H1 (cell line): ENCODE data around the gene MMP11. TPM values are rescaled to one million over a fixed set of nuclear protein-coding genes. Genes with fewer than 3 reads are reported as not detected.

Source experiments
- CHD1 ChIP-seq: IDR thresholded peaks from 2 replicates; pipeline ENCODE4 v1.6.1; 2012; ENCODE audit warnings: low read depth, low read length, improper control_type of control experiment
- SUZ12 ChIP-seq: fragments of 200-600 bp; sonication (generic); IDR thresholded peaks from 2 replicates; pipeline ENCODE4 v1.6.1; 2012; ENCODE audit warnings: mild to moderate bottlenecking, inconsistent platforms, low read length, moderate library complexity, mixed read lengths
- TAF1 ChIP-seq: IDR thresholded peaks from 2 replicates; pipeline ENCODE4 v1.6.1; 2011; ENCODE audit warnings: mild to moderate bottlenecking, low read depth, low read length
- polyA plus RNA-seq, 7 experiments: library from polyadenylated mRNA; depleted of rRNA in 3 of 7; stranded (reverse) in 5 of 7; unstranded in 2 of 7; fragments of >200 nt in 5 of 7; fragments of 200-250 nt in 2 of 7; gene quantifications; 1 replicate in 5 of 7; 2 replicates in 1 of 7; 4 replicates in 1 of 7; pipeline versions ENCODE4 v1.2.1 to v1.2.3, GENCODE V29; 2011 to 2013; ENCODE audit warnings: missing spikeins in 2 of 7, mixed read lengths in 2 of 7
- total RNA-seq: library from RNA; stranded (reverse); fragmentation: NEBNext Ultra II Directional; extraction: Animal tissue kit (Norgen Biotek cat#: 25700); gene quantifications from 2 replicates; pipeline ENCODE4 v1.2.1, GENCODE V29; 2021

The MMP11 gene
- total and polyA plus RNA-seq, 2 of the 8 experiments (the other 6 are each of a cell fraction or from before 2014, with no cell fraction given), result 10.2 to 18.3 TPM

DNA sequence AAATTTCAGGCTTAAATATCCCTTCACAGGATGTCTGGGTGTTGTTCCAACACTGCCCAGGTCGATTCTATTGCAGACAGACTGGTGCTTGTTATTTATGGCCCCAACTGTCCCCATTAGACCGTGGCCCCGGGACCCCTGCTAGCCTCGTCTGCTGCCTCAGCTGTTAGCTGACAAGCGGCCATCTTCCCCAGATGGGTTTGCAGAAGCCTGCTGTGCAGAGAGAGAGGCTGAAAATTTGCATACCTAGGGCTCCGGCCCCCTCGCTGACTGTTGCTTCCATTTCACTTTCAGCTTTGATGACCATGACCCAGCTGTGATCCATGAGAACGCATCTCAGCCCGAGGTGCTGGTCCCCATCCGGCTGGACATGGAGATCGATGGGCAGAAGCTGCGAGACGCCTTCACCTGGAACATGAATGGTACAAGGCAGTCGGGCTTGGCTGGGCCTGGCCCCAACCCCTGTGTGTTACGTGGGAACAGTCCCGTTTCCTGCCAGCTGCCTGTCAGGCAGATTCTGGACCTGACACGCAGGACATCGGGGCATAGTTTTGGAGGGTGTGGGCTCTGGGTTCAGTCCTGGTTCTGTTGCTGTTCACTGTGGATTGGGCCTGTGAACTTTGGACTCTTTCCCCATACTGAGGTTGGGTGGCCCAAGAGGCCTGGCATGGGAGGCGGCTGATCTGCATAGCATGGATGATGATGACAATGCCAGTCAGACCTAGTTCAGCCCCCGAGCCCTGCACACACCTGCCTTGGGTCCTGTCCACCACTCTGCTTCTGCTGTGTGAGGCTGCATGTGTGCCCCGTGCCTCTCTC lies 30.6 kb downstream of the MMP11 start (continued):
- TF ChIP-seq TAF1 (no peak), CHD1 (no peak), SUZ12 (no peak)
